Left renal cortex interstitium (tissue), 4 donors: ENCODE data around the gene TTYH1. TPM values are rescaled to one million over a fixed set of nuclear protein-coding genes. Genes with fewer than 3 reads are reported as not detected.
A peak's percentile ranks its signal among the peaks of the same experiment; 100 is the strongest.
"Not testable (repeated sequence)": the region's sequence is repeated elsewhere in the genome, so short reads cannot be mapped to it uniquely, and the experiment has no call there.

ENCODE experiments used
- DNase-seq, 4 donors: peaks; one replicate each; pipeline ENCODE4 v3.0.0-alpha.2; 2013; ENCODE audit warnings: low read depth in 4 of 4, low spot score in 2 of 4, missing footprints in 1 of 4
- polyA plus RNA-seq, 4 donors: library from polyadenylated mRNA; unstranded; fragments of 120-200 nt; gene quantifications; one replicate each; pipeline ENCODE4 v1.2.1, GENCODE V29; 2013; ENCODE audit not compliant: insufficient read length in 4 of 4

The TTYH1 gene
- 10 to 100 TPM in 3 of 4 donors, 1 to 10 TPM in 1; 5.6 to 14.1 (median 10.6) TPM for polyA plus RNA-seq

GRCh38 chr19:54415208-54415900 is at the start of gene TTYH1:
Gene TTYH1, plus strand, starts transcription at chr19:54415464. Its CDS starts 89 bp downstream, at chr19:54415553.
- DNase-seq = no peak

- not testable (repeated sequence) for DNase-seq
Observed at GRCh38 chr19:54365798-54366197, 49.5 kb upstream of the TTYH1 start.

GRCh38 chr19:54366811-54367210 is 48.5 kb upstream of the TTYH1 start:
- DNase-seq = no peak

GRCh38 chr19:54369082-54369687 is 46.1 kb upstream of the TTYH1 start:
- DNase-seq = no peak

GRCh38 chr19:54369688-54370433 is 45.4 kb upstream of the TTYH1 start:
- DNase-seq = not testable (repeated sequence)

- not testable (repeated sequence) for DNase-seq
Observed at GRCh38 chr19:54370434-54370796, 44.8 kb upstream of the TTYH1 start.

- not testable (repeated sequence) for DNase-seq
Observed at GRCh38 chr19:54371453-54371852, 43.8 kb upstream of the TTYH1 start.

GRCh38 chr19:54373781-54374631 is 41.3 kb upstream of the TTYH1 start:
- no peak for DNase-seq

GRCh38 chr19:54375181-54375938 is 39.9 kb upstream of the TTYH1 start:
- not testable (repeated sequence) for DNase-seq

GRCh38 chr19:54376610-54377285 is 38.5 kb upstream of the TTYH1 start:
- no peak for DNase-seq

GRCh38 chr19:54379187-54379678 is 36.0 kb upstream of the TTYH1 start:
- no peak for DNase-seq

GRCh38 chr19:54380897-54381296 is 34.4 kb upstream of the TTYH1 start:
- no peak for DNase-seq

- DNase-seq = not testable (repeated sequence)
Observed at GRCh38 chr19:54382041-54382440, 33.2 kb upstream of the TTYH1 start.

GRCh38 chr19:54383330-54383729 is 31.9 kb upstream of the TTYH1 start:
- DNase-seq = no peak

- DNase-seq = no peak
Observed at GRCh38 chr19:54387991-54388801, 27.1 kb upstream of the TTYH1 start.

GRCh38 chr19:54388802-54389139 is 26.5 kb upstream of the TTYH1 start:
- DNase-seq = no peak

GRCh38 chr19:54389553-54389952 is 25.7 kb upstream of the TTYH1 start:
- no peak for DNase-seq

- DNase-seq = peak in 2 of 4 donors; percentile 39 to 63
Observed at GRCh38 chr19:54390942-54391577, 24.2 kb upstream of the TTYH1 start.
